IMR-90 (cell line): Measurements from ENCODE around the gene SYNM. TPM values are rescaled to one million over a fixed set of nuclear protein-coding genes. Genes with fewer than 3 reads are reported as not detected.

Experiments
- ATAC-seq: fragments of 200-7000 bp; cut with Tn5 transposase; 2 replicates; pipeline ENCODE4 v1.9.1; 2020; ENCODE audit warnings: low read depth, mild to moderate bottlenecking, moderate library complexity
- BruUV-seq: library from RNA; stranded (reverse); fragments of 400-500 nt; replicated peaks from 2 replicates; lab custom pipeline; 2021; lab: Mats Ljungman, UMichigan
- CTCF ChIA-PET: fragments of 300-600 bp; formaldehyde crosslinking; extraction: SDS; loops from one replicate; lab custom pipeline; 2021; ENCODE audit warnings: antibody characterized with exemption; lab: Yijun Ruan, JAX
- POLR2A ChIA-PET: fragments of 300-600 bp; sonication (Branson Sonifier 250); formaldehyde crosslinking; loops from one replicate; lab custom pipeline; 2022; ENCODE audit warnings: antibody characterized with exemption; ENCODE audit not compliant: unreplicated experiment; lab: Charles Lee
- DNase-seq: peaks from one replicate; pipeline ENCODE4 v3.0.0; 2013
- H2AFZ ChIP-seq: replicated peaks from 2 replicates; pipeline ENCODE3; 2013; ENCODE audit warnings: low read length, mild to moderate bottlenecking; ENCODE audit not compliant: poor library complexity
- H2AK5ac ChIP-seq: 2 replicates; pipeline ENCODE4 v1.6.1; 2013; ENCODE audit warnings: low read depth, low read length, inconsistent platforms
- H2AK9ac ChIP-seq: replicated peaks from 2 replicates; pipeline ENCODE3; 2013; ENCODE audit warnings: mild to moderate bottlenecking, low read depth, low read length, moderate library complexity; ENCODE audit not compliant: poor library complexity
- H2BK120ac ChIP-seq: 2 replicates; pipeline ENCODE4 v1.6.1; 2013; ENCODE audit warnings: low read depth, low read length, inconsistent platforms
- H2BK15ac ChIP-seq: 3 replicates; pipeline ENCODE4 v1.6.1; 2013; ENCODE audit warnings: low read depth, low read length, inconsistent platforms
- H2BK20ac ChIP-seq: 2 replicates; pipeline ENCODE4 v1.6.1; 2013; ENCODE audit warnings: low read depth, mild to moderate bottlenecking, inconsistent platforms, low read length, moderate library complexity
- H2BK5ac ChIP-seq: 2 replicates; pipeline ENCODE4 v1.6.1; 2013; ENCODE audit warnings: mild to moderate bottlenecking, low read depth, low read length, inconsistent platforms; ENCODE audit not compliant: poor library complexity, severe bottlenecking
- H3K14ac ChIP-seq: replicated peaks from 2 replicates; pipeline ENCODE4 v1.6.1; 2013; ENCODE audit warnings: low read depth, low read length, inconsistent platforms
- H3K18ac ChIP-seq: 2 replicates; pipeline ENCODE4 v1.6.1; 2013; ENCODE audit warnings: low read depth, low read length, control low read depth
- H3K23ac ChIP-seq: 2 replicates; pipeline ENCODE4 v1.6.1; 2013; ENCODE audit warnings: low read depth, low read length, inconsistent platforms
- H3K27ac ChIP-seq: 2 replicates; pipeline ENCODE4 v1.5.1; 2013; ENCODE audit warnings: mild to moderate bottlenecking, control low read depth, low read length; ENCODE audit not compliant: insufficient read depth
- H3K27me3 ChIP-seq: 2 replicates; pipeline ENCODE4 v1.6.1; 2013; ENCODE audit warnings: low read length; ENCODE audit not compliant: control insufficient read depth, insufficient read depth
- H3K36me3 ChIP-seq: 2 replicates; pipeline ENCODE4 v1.6.1; 2013; ENCODE audit warnings: low read length, mixed read lengths; ENCODE audit not compliant: control insufficient read depth, insufficient read depth
- H3K4ac ChIP-seq: 2 replicates; pipeline ENCODE4 v1.6.1; 2013; ENCODE audit warnings: low read depth, low read length, inconsistent platforms
- H3K4me1 ChIP-seq: 2 replicates; pipeline ENCODE4 v1.6.1; 2013; ENCODE audit warnings: low read length, mixed read lengths; ENCODE audit not compliant: control insufficient read depth, insufficient read depth
- H3K4me2 ChIP-seq: 2 replicates; pipeline ENCODE4 v1.6.1; 2013; ENCODE audit warnings: low read depth, mild to moderate bottlenecking, control low read depth, low read length, moderate library complexity
- H3K4me3 ChIP-seq: 2 replicates; pipeline ENCODE4 v1.5.1; 2013; ENCODE audit warnings: low read depth, mild to moderate bottlenecking, control low read depth, low read length, moderate library complexity; ENCODE audit not compliant: insufficient read depth
- H3K56ac ChIP-seq: 2 replicates; pipeline ENCODE4 v1.6.1; 2013; ENCODE audit warnings: low read length, inconsistent platforms; ENCODE audit not compliant: insufficient read depth; ENCODE audit errors: extremely low read depth
- H3K79me1 ChIP-seq, 2 experiments: 2 replicates each; pipeline ENCODE4 v1.6.1; 2013; ENCODE audit warnings: low read length in 2 of 2, inconsistent platforms in 1 of 2, low read depth in 1 of 2
- H3K9ac ChIP-seq: 2 replicates; pipeline ENCODE4 v1.6.1; 2013; ENCODE audit warnings: low read depth, low read length, control low read depth
- H3K9me1 ChIP-seq: 2 replicates; pipeline ENCODE4 v1.6.1; 2013; ENCODE audit warnings: low read length, inconsistent platforms; ENCODE audit not compliant: insufficient read depth
- H3K9me3 ChIP-seq: 2 replicates; pipeline ENCODE4 v1.6.1; 2013; ENCODE audit warnings: low read length; ENCODE audit not compliant: control insufficient read depth, insufficient read depth
- H4K20me1 ChIP-seq: 2 replicates; pipeline ENCODE4 v1.6.1; 2013; ENCODE audit warnings: low read length, inconsistent platforms; ENCODE audit not compliant: insufficient read depth
- H4K5ac ChIP-seq: 2 replicates; pipeline ENCODE4 v1.6.1; 2013; ENCODE audit warnings: mild to moderate bottlenecking, low read depth, low read length, control low read depth
- H4K8ac ChIP-seq, 2 experiments: 2 replicates each; pipeline ENCODE4 v1.6.1; 2013; ENCODE audit warnings: low read depth in 2 of 2, low read length in 2 of 2, control low read depth in 1 of 2, inconsistent platforms in 1 of 2
- H4K91ac ChIP-seq: 2 replicates; pipeline ENCODE4 v1.6.1; 2013; ENCODE audit warnings: low read depth, low read length, inconsistent platforms; ENCODE audit not compliant: insufficient read depth
- BHLHE40 ChIP-seq: fragments of 150-350 bp; IDR thresholded peaks from 2 replicates; pipeline ENCODE4 v1.6.1; 2016; ENCODE audit warnings: mild to moderate bottlenecking, low read depth, low read length
- CHD1 ChIP-seq: IDR thresholded peaks from 2 replicates; pipeline ENCODE4 v1.6.1; 2012; ENCODE audit warnings: low read depth, low read length, improper control_type of control experiment
- CTCF ChIP-seq: conservative IDR thresholded peaks from 2 replicates; pipeline ENCODE4 v1.5.1; 2012; ENCODE audit warnings: mild to moderate bottlenecking, low read depth, low read length, improper control_type of control experiment
- ELK1 ChIP-seq: fragments of 150-350 bp; IDR thresholded peaks from 2 replicates; pipeline ENCODE4 v1.6.1; 2016; ENCODE audit warnings: low read depth, mild to moderate bottlenecking, low read length, moderate library complexity, borderline replicate concordance
- MAFK ChIP-seq: IDR thresholded peaks from 2 replicates; pipeline ENCODE4 v1.6.1; 2012; ENCODE audit warnings: low read depth, low read length, improper control_type of control experiment
- MAZ ChIP-seq: IDR thresholded peaks from 2 replicates; pipeline ENCODE4 v1.6.1; 2012; ENCODE audit warnings: low read depth, mild to moderate bottlenecking, low read length, improper control_type of control experiment, moderate library complexity, borderline replicate concordance
- MXI1 ChIP-seq: IDR thresholded peaks from 2 replicates; pipeline ENCODE4 v1.6.1; 2012; ENCODE audit warnings: low read depth, mild to moderate bottlenecking, low read length, moderate library complexity, borderline replicate concordance
- NFE2L2 ChIP-seq: fragments of 150-350 bp; IDR thresholded peaks from 2 replicates; pipeline ENCODE4 v1.6.1; 2016; ENCODE audit warnings: low read depth, mild to moderate bottlenecking, low read length
- POLR2A ChIP-seq: IDR thresholded peaks from 2 replicates; pipeline ENCODE4 v1.6.1; 2012; ENCODE audit warnings: mild to moderate bottlenecking, low read depth, low read length
- RAD21 ChIP-seq: IDR thresholded peaks from 2 replicates; pipeline ENCODE4 v1.6.1; 2012; ENCODE audit warnings: low read length, improper control_type of control experiment
- RCOR1 ChIP-seq: IDR thresholded peaks from 2 replicates; pipeline ENCODE4 v1.6.1; 2012; ENCODE audit warnings: mild to moderate bottlenecking, low read length, improper control_type of control experiment; ENCODE audit not compliant: insufficient replicate concordance
- RFX5 ChIP-seq: IDR thresholded peaks from 2 replicates; pipeline ENCODE4 v1.8.0; 2012; ENCODE audit warnings: low read depth, mild to moderate bottlenecking, low read length, moderate library complexity
- SMC3 ChIP-seq: fragments of 150-350 bp; IDR thresholded peaks from 2 replicates; pipeline ENCODE4 v1.6.1; 2016; ENCODE audit warnings: low read depth, mild to moderate bottlenecking, antibody characterized with exemption, low read length, moderate library complexity
- USF2 ChIP-seq: fragments of 150-350 bp; IDR thresholded peaks from 2 replicates; pipeline ENCODE4 v1.6.1; 2017; ENCODE audit warnings: mild to moderate bottlenecking, antibody characterized with exemption, low read length, low read depth
- WGBS, 2 experiments: methylation state at CpG; one replicate each; pipeline versions ENCODE4 v1.1.5 to v1.1.7; 2013; ENCODE audit warnings: missing lambda C conversion rate in 2 of 2; ENCODE audit not compliant: insufficient read length in 1 of 2; ENCODE audit errors: extremely low coverage in 2 of 2; 5-methylcytosine and 5-hydroxymethylcytosine counted together
- dilution Hi-C: fragments of 300-500 bp; cut with HindIII; formaldehyde crosslinking; loops from one replicate; pipeline ENCODE4 v1.14.3; 2018; ENCODE audit warnings: low sequenced_read_pairs; ENCODE audit not compliant: unreplicated experiment
- in situ Hi-C: fragments of 300-500 bp; cut with MboI; formaldehyde crosslinking; loops from 3 replicates; pipeline ENCODE4 v1.14.3; 2019; ENCODE audit warnings: low sequenced_read_pairs, inconsistent platforms, mixed read lengths
- intact Hi-C: fragments of 100-400 bp; cut with micrococcal nuclease; formaldehyde crosslinking; loops from 2 replicates; pipeline ENCODE4 v1.10.0; 2022
- polyA plus RNA-seq, 3 experiments: library from polyadenylated mRNA; depleted of rRNA; stranded (reverse); fragments of >200 nt; gene quantifications; 2 replicates each; pipeline ENCODE4 v1.2.3, GENCODE V29; 2012; ENCODE audit warnings: low replicate concordance in 1 of 3
- total RNA-seq: library from RNA; depleted of rRNA; stranded (reverse); fragments of >200 nt; gene quantifications from 2 replicates; pipeline ENCODE4 v1.2.3, GENCODE V29; 2012

Gene SYNM
- total and polyA plus RNA-seq, 2 of the 4 experiments (the other 2 are of a cell fraction): 2.1 to 3.4 TPM

- Histone ChIP-seq H3K4me3 (no peak overlapping the region), H4K5ac (no peak overlapping the region), H3K14ac (no peak overlapping the region), H3K27ac (no peak overlapping the region), H2BK5ac (no peak overlapping the region), H3K4ac (no peak overlapping the region), H2BK120ac (no peak overlapping the region), H3K4me1 (no peaks in the 10 kb centered on the region), H2BK15ac (no peak overlapping the region), H2BK20ac (no peak overlapping the region), H3K4me2 (no peak overlapping the region), H3K9me3 (no peaks in the 10 kb centered on the region), H2AK5ac (no peak overlapping the region), H3K9me1 (peaks cover 3% of the 10 kb centered on the region), H4K8ac (no peak overlapping the region), H3K27me3 (no peaks in the 10 kb centered on the region; the same call in none of the 2 replicates), H2AK9ac (no peak overlapping the region), H3K9ac (no peak overlapping the region), H3K18ac (no peak overlapping the region), H3K56ac (no peak overlapping the region), H3K36me3 (no peaks in the 10 kb centered on the region), H4K91ac (no peak overlapping the region), H3K79me1 (no peaks in the 10 kb centered on the region), H2AFZ (no peak overlapping the region), H4K20me1 (no peaks in the 10 kb centered on the region), H3K23ac (no peak overlapping the region)
- no CpG with 5 or more reads among the region's 1 CpG for WGBS, 2 experiments
- DNase-seq: no peak
- no peak for ATAC-seq
- BruUV-seq: no TSS peak
- dilution Hi-C loops (no loop called here), intact Hi-C loops (no loop called here), in situ Hi-C loops (no loop called here)
- TF ChIP-seq CTCF (no peak), RCOR1 (no peak), CHD1 (no peak), MAFK (no peak), RAD21 (no peak), SMC3 (no peak), NFE2L2 (no peak), RFX5 (no peak), ELK1 (no peak), MAZ (no peak), USF2 (no peak), BHLHE40 (no peak), MXI1 (no peak), POLR2A (no peak)
- ChIA-PET CTCF (interaction anchor here (1.4 kb wide), 1 partner anchor 9 kb away, joined by 4 read pairs; no protein-coding TSS in a partner anchor), POLR2A (no interaction called here)
Measured at GRCh38 chr15:99090938-99091337, 13.9 kb upstream of the SYNM start.
